Central memory CD4-positive, alpha-beta T cell (primary cell): ENCODE data around the gene NUSAP1.
"Not testable (repeated sequence)": the region's sequence is repeated elsewhere in the genome, so short reads cannot be mapped to it uniquely, and the experiment has no call there.

Source experiments
- DNase-seq: peaks from one replicate; pipeline ENCODE4 v3.0.0; 2022

The NUSAP1 gene

DNA sequence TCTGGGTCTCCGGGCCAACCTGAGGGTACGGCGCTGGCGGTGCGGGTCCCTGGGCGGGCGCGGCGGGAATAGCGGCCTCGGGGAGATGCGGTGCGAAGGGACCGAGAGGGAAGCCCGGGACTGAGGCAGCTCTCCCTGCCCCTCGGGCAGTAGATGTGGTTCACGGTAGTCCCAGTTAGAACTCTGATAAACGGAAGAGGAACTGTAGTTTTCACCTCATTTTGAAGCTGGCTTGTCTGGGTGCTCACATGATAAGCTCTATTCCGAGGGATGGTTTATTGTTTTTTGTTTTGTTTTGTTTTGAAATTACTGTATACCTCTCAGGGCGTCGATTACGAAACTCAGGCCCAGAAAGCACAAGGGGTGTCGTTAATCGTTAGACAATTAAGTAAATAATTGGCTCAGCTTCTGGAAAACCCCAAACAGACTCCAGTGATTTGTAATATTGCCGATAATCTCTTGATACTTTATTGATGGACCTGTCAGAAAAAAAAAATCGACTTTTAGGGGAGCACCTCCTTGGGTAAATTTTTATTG, 413 bp downstream of the NUSAP1 start:
- DNase-seq, result no peak

DNA sequence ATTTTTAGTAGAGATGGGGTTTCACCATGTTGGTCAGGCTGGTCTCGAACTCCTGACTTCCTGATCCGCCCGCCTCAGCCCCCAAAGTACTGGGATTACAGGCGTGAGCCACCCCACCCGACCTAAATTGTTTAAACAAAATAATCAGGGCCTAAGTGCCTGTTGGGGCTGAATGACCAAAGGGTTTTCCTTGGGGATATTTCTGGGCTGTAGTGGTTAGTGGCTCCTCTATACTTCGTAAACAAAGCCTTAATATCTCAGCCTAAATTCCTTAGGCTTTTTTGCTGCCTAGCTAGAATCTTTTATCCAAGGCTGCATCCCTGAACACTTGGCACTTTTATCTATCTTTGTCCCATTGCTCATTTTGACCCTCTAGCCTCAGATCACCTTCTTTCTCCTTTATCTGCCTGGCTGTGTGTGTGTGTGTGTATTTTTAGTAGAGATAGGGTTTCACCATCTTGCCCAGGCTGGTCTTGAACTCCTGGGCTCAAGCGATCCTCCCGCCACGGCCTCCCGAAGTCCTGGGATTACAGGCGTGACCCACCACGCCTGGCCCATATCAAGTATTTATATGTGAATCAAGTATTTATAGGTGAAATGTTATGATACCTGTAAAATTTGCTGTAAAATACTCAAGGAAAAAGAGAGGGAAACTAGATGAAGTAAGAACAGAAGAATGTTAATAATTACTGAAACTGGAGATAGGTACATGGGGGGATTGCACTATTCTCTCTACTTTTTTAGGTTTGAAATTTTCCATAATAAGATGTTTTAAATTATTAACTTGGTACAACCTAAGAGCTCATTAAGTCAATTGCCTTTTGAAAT, 1.8 kb downstream of the NUSAP1 start:
- DNase-seq, result no peak

DNA sequence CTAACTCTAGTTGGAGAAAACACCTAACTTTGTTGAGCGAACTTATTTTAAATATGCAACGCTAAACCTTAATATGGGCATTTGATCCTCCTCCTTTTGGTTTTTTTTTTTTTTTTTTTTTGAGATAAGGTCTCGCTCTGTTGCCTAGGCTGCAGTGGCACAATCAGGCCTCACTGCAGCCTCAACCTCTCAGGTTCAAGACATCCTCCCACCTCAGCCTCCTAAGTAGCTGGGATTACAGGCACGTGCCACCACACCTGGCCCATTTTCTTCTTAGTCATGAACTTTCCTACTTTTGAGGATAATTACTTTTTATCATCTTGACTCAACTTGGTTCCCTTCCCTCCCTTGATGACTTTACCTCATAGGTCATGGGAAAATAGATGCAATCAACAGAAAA, 3.9 kb downstream of the NUSAP1 start:
- DNase-seq, result no peak

DNA sequence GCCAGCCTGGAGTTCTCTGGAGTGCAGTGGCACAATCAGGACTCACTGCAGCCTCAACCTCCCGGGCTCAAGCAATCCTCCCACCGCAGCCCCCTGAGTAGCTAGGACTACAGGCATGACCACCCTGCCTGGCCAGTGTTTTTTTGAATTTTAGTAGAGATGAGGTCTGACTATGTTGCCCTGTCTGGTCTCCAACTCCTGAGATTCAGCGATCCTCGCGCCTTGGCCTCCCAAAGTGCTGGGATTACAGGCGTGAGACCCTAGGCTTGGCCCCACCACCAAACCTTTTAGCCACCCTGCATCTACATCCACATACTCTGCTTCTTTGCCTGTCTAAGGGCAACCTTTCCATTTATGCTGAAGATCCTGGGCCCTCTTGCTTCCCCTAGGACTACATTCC, 4.4 kb downstream of the NUSAP1 start:
- DNase-seq, result no peak

DNA sequence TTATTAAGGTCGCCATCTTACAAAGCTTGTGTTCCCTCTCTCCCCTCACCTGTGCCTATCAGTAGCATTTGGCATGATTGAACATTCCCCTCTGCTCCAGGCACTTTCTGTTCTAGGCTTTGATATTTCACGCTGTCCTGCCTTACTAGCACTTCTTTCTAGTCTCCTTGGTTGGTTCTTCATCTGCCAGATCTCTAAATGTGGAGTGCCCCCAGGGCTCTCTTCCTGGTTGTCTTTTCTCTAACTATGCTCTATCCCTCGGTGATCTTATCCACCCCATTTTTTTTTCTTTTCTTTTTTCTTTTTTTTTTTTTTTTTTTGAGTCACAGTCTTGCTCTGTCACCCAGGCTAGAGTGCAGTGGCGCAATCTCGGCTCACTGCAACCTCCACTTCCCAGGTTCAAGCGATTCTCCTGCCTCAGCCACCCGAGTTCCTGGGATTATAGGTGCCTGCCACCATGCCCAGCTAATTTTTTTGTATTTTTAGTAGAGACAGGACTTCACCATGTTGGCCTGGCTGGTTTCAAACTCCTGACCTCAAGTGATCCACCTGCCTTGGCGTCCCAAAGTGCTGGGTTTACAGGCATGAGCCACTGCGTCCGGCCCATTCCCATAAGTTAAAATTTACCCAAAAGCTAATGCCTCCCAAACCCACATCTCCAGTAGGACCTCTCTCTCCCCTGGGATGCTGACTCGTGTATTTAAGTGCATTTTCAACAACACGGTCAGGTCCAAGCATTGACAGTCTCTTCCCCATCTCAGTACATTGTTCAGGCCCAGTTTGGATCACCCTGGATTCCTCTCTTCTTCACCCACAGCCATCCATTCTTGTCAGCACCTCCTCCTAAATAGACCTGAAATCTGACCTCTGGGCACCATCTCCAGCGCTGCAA, 5.2 kb downstream of the NUSAP1 start:
- DNase-seq, result no peak

DNA sequence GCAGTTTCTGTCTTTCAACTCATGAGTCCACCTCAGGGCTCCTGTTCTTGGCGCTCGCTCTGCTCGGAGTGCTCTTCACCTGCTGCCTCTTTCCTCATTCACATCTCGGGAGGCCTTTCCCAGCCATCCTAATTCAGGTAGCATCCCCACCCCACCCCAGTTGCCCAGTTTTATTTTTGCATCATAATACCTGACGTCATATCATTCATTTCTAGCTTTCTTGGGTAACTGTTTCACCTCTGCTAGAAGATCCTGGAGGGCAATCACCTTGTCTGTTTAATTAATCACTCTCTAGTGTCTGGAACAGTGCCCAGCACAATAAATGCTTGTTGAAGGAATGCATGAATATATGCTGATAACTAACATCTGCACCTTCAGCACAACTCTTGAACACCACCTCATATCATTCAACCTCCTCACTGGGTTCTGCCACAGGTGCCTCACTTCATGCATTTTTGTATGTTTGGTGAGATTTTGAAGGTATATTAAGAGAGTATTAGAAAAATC, 7.6 kb downstream of the NUSAP1 start:
- DNase-seq, result no peak

DNA sequence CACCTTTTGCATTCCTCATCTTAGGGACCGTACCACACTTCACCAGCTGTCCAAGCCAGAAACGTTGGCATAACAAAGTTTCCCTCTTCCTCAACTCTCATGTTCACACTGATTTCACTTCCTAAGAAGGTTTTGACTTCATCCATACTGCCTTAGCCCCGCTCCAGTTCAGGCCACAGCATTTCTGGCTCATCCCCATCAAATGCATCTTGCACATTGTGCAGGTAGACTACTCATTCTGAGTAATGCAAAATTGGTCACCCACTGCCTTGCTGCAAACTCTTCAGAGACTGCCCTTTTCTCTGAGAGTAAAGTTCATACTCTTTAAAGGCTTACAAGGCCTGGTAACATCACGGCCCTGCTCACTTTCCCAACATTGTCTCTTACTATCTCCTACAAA, 8.8 kb downstream of the NUSAP1 start:
- no peak for DNase-seq

DNA sequence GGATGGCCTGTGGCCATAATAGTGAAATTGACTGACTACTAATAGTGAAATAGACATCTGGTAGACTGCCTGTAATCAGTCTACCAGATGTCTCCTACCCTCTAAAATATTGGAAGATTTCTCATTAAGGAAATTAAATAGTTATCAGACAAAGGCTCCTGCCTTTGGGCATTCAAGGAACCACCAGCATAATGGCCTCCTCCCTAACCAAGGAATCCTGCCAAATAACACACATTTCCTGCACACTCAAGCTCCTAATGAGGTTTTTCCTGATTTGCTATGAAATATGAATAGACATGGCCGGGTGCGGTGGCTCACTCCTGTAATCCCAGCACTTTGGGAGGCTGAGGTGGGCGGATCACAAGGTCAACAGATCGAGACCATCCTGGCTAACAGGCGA, 14.6 kb downstream of the NUSAP1 start:
- DNase-seq, result no peak

DNA sequence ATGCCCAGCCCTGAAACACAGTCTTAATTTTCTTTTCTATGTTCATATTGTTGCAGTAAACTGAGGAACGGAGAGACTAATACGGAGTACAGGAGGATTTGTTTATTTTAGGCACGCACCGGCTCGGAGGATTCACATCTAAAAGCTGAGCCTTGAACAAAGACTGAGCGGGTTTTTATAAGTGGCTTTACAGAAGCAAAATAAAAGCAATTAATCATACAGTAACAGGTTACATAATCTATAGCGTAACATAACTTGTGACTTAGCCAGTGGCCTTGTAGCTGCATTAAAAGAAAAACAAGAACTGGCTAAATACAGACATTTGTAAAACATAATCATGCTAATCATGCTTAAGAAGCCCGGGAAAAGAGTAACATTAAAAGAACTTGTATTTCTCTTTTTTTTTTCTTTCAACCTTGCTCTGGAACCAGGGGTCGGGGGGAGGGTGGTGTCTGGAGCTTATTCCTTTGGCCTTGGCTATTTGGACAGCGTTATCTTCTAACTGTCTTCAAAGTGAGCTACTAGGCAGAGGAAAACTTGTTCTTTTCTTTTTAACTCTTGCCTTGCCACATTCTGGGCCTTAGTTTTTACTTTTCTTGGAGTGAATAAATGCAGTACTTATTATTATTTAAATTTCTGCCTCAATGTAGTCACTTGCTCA, 17.5 kb downstream of the NUSAP1 start:
- no peak for DNase-seq

DNA sequence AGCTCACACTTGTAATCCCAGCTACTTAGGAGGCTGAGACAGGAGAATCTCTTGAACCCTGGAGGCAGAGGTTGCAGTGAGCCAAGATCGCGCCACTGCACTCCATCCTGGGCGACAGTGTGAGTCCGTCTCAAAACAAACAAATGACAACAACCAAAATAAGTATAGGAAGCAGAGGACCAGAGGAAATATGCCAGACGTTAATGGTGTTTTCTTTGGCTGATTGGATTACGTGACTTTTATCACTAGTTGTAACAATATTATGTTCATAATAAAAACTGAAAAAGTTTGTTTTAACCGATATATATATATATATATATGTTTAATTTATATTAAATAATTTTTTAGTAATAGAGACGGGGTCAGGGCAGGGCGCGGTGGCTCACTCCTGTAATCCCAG, 21.7 kb downstream of the NUSAP1 start:
- no peak for DNase-seq

DNA sequence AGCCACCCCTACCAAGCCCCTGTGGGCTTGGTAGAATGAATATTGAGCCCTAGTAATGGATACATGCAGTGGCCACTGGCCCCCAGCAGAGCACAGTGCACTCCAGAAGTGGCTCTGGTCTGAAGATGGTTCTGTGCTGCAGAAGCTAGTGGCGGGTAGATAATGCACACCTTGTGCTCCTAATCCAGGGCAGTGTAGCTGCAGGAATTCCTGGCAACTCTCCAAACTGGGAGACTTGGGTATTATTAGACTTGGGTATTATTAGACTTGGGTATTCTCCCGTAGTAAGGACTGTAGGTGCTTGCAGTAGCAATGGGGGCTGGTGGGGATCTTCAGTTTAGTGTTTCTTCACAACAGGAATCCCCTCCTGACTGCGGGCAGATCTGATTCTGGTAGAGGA, 34.7 kb downstream of the NUSAP1 start:
- no peak for DNase-seq

DNA sequence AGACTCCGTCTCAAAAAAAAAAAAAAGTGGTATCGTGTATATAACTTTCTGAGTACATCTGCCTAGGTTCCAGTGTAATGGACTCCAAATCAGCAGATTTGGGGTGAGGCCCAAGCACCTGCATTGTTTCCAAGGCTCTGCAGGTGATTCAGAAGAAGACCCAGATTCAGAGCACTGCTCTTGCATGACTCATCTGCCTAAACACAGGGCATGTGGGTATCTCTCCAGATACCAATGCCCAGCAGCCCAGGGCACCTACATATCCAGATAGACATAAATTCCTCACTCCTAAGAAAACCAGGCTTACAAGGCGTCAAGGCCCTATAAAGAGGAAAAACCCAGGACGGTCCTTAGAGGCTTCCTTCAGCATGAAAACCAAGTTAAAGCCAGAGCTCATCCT, 45.3 kb downstream of the NUSAP1 start:
- no peak for DNase-seq

DNA sequence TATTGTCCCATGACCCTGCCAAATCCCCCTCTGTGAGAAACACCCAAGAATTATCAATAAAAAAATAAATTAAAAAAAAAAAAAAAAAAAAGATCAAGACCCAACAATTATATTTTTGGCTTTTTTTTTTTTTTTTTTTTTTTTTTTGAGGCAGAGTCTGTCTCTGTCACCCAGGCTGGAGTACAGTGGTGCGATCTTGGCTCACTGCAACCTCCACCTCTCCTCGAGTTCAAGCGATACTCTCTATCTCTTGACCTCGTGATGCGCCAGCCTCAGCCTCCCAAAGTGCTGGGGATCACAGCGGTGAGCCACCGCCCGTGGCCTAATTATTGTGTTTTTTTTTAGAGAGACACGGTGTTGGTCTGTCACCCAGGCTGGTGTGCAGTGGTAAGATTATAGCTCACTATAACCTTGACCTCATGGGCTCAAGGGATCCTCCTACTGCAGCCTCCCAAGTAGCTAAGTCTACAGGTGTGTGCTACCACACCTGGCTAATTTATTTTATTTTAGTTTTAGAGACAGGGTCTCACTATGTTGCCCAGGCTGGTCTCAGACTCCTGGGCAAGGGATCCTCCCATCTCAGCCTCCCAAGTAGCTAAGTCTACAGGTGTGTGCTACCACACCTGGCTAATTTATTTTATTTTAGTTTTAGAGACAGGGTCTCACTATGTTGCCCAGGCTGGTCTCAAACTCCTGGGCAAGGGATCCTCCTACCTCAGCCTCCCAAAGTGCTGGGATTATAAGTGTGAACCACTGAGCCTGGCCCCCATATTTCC, 51.5 kb downstream of the NUSAP1 start:
- not testable (repeated sequence) for DNase-seq

DNA sequence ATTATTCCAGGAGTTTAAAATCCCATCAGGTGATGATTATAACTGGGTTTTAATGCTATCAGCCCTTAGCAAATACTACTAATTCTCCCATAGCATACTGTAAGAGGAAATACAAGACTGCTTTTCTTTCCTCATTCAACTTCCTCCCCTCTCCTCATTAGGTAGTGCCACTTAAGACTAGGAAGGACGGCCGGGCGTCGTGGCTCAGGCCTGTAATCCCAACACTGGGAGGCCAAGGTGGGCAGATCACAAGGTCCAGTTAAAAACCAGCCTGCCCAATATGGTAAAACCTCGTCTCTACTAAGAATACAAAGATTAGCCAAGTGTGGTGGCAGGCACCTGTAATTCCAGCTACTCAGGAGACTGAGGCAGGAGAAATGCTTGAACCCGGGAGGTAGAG, 55.0 kb downstream of the NUSAP1 start:
- DNase-seq, result no peak

DNA sequence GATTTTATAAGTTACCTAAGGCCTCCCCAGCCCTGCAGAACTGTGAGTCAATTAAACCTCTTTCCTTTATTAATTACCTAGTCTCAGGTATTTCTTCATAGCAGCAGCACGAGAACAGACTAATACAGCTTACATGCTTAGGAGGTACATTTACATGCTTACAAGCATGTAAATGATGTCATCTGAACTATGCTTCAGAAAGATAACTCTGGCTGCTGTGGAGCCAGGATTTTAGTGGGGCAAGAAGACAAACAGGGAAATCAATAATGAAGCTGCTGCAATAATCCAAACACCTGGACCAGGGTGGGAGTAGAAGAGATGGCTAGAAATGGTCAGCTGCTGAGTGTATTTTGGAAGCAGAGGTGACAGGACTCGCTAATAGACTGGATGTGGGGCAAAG, 60.0 kb downstream of the NUSAP1 start:
- DNase-seq, result no peak

DNA sequence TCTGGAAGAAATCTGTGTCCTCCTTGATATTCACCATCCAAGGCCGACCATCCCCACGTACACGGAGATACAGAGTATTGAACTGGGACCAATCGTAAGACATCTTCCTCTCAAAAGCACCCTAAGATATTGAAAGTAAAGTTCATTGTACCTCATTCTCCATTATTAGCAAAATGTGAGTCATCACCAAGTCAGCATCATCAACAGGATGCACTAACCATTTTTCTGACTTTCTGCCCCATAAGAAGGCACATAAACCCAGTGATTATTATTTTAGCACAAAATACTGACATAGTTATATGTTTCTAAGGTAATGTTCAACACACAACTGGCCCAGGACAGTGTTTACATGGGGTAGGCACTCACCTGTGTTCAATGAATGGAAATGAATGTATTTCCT, 62.2 kb downstream of the NUSAP1 start:
- DNase-seq, result no peak

DNA sequence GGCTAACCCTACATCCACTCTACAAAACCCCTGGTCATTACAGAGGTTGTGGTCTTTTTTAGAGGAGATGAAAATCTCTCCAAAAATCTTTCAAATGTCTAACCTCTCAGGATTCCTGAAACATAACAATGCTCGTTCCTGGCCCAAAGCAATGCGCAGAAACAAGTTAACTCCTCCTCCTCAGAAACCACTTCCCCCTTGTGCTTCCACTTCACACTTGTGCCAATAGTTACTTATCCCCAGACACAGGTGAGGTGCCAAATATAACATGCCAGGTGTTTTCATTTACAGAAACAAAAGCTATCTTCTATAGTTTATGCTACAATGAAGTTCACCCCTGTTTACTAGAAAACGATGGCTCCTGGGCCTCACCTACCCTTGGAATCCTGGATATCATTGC, 63.4 kb downstream of the NUSAP1 start:
- DNase-seq, result no peak

DNA sequence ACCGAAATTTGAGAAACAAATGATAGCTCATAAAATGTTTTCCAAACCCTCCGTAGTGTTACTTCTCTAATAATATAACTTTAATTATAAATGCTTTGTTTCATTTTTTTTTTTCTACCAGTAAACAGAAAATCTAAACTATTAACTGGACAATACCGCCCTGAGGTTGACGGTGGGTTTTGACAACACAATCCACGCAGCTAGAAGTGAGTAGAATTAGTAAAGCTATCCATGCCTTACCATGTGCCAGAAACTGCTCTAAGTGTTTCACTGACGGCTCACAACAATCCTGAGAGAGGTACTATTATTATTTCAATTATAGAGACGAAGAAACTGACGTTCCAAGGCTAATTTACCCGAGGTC, 69.2 kb downstream of the NUSAP1 start:
- no peak for DNase-seq

DNA sequence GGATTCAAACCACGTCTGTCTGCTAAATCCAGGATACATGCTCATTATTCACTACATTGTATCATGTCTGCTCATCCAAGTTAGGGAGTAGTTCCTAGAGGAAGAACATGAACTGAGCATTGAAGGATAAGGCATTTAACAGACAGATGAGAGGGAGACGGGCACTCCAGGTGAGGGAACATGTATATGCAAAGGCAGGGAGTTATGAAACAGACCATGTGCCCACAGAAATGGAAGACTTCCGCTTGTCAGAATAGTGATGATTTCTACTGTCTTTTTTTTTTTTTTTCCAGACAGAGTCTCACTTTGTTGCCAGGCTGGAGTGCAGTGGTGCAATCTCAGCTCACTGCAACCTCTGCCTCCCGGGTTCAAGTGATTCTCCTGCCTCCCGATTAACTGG, 74.7 kb downstream of the NUSAP1 start:
- DNase-seq, result no peak

DNA sequence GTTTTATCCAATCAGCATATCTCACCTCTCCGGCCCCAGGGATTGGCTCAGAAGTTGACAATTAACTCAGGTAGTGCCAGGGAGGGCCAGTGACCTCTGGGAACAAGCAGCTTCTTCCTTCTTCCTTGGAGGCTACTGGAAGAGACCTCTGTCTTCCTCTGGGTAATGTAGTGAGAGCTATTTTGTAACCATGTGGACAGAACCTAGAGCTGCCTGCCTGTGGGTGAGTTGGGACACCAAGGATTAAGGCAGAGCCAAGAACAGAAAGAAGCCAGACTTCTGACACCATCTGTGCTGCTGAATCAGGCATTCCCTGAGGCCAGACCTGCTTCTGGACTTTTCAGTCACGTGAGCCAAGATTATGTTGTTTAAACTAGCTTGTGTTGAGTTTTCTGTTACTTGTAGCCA, 75.6 kb downstream of the NUSAP1 start:
- no peak for DNase-seq

DNA sequence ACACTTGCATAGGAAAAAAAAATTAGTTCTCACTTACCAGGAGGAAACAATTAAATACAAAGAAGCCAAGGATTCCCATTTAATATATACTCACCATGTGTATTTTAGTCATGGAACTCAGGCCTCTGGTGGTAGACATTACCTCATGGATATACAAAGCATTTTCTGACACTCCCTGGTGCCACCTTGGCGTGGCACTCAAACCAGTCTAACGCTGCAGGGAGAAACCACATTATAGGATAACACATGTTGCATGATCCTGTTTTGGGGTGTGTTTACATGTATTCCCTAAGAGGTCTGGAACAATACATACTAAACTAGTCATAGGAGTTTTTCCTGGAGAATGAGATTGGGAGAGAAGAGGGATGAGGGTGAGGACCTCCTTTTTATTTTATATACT, 78.3 kb downstream of the NUSAP1 start:
- no peak for DNase-seq

DNA sequence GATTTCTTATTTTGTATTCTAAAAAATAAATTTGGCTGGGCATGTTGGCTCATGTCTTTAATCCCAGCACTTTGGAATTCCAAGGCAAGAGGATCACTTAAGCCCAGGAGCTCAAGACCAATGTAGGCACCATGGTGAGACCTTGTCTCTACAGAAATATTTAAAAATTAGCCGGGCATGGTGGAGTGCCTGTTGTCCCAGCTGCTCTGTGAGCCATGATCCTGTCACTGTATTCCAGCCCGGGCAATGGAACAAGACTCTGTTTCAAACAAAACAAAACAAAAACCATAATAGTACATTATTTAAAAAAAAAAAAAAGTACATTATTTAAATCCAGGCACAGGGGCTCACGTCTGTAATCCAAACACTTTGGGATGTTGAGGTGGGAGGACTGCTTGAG, 78.8 kb downstream of the NUSAP1 start:
- no peak for DNase-seq
